Lower leg skin (tissue), 3 donors: Measurements from ENCODE around the gene SELENOV.

Source experiments
- CTCF ChIP-seq, 3 donors: fragments of 450-650 bp; IDR thresholded peaks; one replicate each; pipeline ENCODE4 v1.5.1; 2016; ENCODE audit warnings: antibody characterized with exemption in 3 of 3, mild to moderate bottlenecking in 3 of 3, moderate library complexity in 2 of 3
- POLR2A ChIP-seq, 2 donors: fragments of 450-650 bp; IDR thresholded peaks; one replicate each; pipeline ENCODE4 v1.6.1; 2016 to 2017; ENCODE audit warnings: antibody characterized with exemption in 2 of 2, mild to moderate bottlenecking in 1 of 2, moderate library complexity in 1 of 2

- TF ChIP-seq CTCF (IDR thresholded peaks at IDR 0.05) (peak in 2 of 3 donors; percentile 93 to 97), POLR2A (IDR thresholded peaks at IDR 0.05) (peak in 1 of 2 donors; percentile 13)
Observed at GRCh38 chr19:39532233-39533002, 17.5 kb downstream of the SELENOV start, which contains the start of gene EID2B.
